HL-60 (cell line): Measurements from ENCODE around the gene POU2F2.

Source experiments
- DNase-seq, 2 experiments: peaks; one replicate each; pipeline ENCODE4 v3.0.0-alpha.2; 2010 to 2020; ENCODE audit warnings: low read depth in 1 of 2, low spot score in 1 of 2
- H3K27ac ChIP-seq: fragments of 250-450 bp; sonication (Bioruptor Pico); replicated peaks from 2 replicates; pipeline ENCODE4 v1.5.1; 2020; ENCODE audit warnings: mild to moderate bottlenecking, moderate library complexity
- H3K27me3 ChIP-seq: fragments of 250-450 bp; sonication (Bioruptor Pico); 2 replicates; pipeline ENCODE4 v1.5.1; 2021; ENCODE audit warnings: mild to moderate bottlenecking, moderate library complexity; ENCODE audit not compliant: insufficient read depth, poor library complexity, severe bottlenecking
- H3K4me3 ChIP-seq: replicated peaks from 2 replicates; pipeline ENCODE4 v1.5.1; 2011; ENCODE audit warnings: mild to moderate bottlenecking, control low read depth, low read length; ENCODE audit not compliant: insufficient read depth
- GABPA ChIP-seq: IDR thresholded peaks from 2 replicates; pipeline ENCODE4 v1.6.1; 2012; ENCODE audit warnings: low read depth
- POLR2AphosphoS5 ChIP-seq: IDR thresholded peaks from 2 replicates; pipeline ENCODE4 v1.6.1; 2012; ENCODE audit warnings: low read depth
- SPI1 ChIP-seq: IDR thresholded peaks from 2 replicates; pipeline ENCODE4 v1.6.1; 2012; ENCODE audit warnings: low read depth, mild to moderate bottlenecking, borderline replicate concordance
- TF ChIP-seq, protein P1 (sequence below): IDR thresholded peaks from 2 replicates; pipeline ENCODE4 v1.6.1; 2012; ENCODE audit warnings: low read depth; ENCODE audit not compliant: insufficient replicate concordance
- TF ChIP-seq, protein P2 (sequence below): IDR thresholded peaks from one replicate; pipeline ENCODE4 v1.5.1; 2011; ENCODE audit warnings: low read length, control low read depth, inconsistent platforms; ENCODE audit not compliant: insufficient read depth

Gene POU2F2

DNA sequence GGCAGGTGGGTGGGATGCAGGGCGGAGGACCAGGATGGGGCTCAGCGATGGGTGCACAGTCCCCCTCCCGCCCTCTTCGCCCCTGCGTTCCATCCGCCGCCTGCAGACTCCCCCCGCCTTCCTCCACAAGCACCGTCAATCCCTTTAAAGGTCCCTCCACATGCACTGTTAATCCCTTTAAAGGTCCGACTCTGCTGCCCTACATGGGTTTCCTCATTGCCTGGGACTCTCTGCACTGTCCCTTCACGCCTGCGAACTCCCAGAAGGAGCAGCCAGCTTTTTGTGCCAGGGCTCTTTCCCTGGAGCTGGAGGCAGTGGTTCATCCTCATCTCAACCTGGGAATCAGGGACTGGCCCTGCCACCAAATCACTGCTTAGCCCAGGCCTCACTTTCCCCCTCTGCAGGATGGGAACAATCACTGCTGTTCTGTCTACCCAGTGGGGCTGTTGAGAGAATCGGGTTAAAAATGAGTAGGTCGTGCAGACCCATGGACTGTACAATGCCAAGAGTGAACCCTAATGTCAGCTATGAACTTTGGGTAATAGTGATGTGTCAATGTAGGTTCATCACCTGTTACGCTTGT is 35.9 kb downstream of the POU2F2 start:
- Histone ChIP-seq H3K27ac (no peak overlapping the region), H3K4me3 (no peak overlapping the region), H3K27me3 (no peaks in the 10 kb centered on the region)
- TF ChIP-seq SPI1 (no peak), GABPA (no peak)
- TF ChIP-seq, protein P1, sequence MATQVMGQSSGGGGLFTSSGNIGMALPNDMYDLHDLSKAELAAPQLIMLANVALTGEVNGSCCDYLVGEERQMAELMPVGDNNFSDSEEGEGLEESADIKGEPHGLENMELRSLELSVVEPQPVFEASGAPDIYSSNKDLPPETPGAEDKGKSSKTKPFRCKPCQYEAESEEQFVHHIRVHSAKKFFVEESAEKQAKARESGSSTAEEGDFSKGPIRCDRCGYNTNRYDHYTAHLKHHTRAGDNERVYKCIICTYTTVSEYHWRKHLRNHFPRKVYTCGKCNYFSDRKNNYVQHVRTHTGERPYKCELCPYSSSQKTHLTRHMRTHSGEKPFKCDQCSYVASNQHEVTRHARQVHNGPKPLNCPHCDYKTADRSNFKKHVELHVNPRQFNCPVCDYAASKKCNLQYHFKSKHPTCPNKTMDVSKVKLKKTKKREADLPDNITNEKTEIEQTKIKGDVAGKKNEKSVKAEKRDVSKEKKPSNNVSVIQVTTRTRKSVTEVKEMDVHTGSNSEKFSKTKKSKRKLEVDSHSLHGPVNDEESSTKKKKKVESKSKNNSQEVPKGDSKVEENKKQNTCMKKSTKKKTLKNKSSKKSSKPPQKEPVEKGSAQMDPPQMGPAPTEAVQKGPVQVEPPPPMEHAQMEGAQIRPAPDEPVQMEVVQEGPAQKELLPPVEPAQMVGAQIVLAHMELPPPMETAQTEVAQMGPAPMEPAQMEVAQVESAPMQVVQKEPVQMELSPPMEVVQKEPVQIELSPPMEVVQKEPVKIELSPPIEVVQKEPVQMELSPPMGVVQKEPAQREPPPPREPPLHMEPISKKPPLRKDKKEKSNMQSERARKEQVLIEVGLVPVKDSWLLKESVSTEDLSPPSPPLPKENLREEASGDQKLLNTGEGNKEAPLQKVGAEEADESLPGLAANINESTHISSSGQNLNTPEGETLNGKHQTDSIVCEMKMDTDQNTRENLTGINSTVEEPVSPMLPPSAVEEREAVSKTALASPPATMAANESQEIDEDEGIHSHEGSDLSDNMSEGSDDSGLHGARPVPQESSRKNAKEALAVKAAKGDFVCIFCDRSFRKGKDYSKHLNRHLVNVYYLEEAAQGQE, result no peak
- no peak for DNase-seq

DNA sequence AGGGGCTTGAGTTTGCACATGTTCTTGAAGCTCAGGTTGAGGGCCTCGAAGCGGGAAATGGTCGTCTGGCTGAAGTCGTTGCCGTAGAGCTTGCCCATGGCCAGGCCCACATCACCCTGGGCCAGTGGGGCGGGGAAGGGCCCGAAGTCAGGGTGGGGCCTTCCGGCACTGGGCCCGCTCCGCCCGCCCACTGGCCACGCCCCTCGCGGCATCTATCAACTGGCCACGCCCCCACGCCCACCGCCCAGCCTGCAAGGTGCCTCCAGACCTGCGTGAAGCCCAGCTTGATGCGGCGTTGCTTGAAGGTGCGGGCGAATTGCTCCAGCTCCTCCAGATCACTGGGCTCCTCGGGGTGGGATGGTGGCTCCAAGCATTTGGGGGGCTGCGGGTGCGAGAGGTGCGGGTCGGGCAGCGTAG is 36.4 kb downstream of the POU2F2 start:
- H3K4me3 ChIP-seq, result no peak overlapping the region
- H3K27me3 ChIP-seq, result no peaks in the 10 kb centered on the region
- H3K27ac ChIP-seq, result no peak overlapping the region
- DNase-seq, result no peak
- no peak for TF ChIP-seq SPI1
- TF ChIP-seq POLR2AphosphoS5, result no peak
- TF ChIP-seq, protein P1, result no peak

DNA sequence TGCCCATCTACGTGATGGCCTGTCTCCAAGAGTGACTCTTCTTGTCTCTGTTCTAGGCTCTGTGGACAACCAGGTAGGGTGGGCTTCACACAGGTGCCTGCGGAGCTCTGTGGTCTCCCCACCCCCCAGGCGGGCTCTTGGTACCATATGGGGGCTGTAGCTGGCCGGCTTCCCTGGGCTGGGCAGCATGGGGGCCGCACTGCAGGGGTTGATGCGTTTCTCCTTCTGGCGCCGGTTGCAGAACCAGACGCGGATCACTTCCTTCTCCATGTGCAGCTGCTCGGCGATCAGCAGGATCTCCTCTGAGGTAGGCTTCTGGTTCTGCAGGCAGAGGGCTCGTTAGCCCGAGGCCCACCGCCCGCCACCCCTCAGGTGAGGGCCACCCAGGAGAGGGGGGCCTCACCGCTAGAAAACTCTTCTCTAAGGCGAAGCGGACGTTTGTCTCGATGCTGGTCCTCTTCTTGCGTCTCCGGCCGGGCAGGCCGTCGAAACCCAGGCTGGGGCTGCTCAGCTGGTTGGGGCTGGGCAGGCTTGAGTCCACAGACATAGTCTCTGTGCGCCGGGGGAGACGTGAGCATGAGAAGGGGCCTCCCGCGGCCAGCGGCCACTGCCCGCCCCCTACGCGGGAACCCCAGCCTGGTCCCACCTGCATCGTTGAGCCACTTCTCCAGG is 37.0 kb downstream of the POU2F2 start:
- Histone ChIP-seq H3K27me3 (no peaks in the 10 kb centered on the region), H3K27ac (no peak overlapping the region), H3K4me3 (no peak overlapping the region)
- no peak for DNase-seq
- TF ChIP-seq POLR2AphosphoS5, result no peak
- TF ChIP-seq, protein P1, result no peak
- TF ChIP-seq SPI1, result no peak
- TF ChIP-seq GABPA, result no peak
- TF ChIP-seq, protein P2, sequence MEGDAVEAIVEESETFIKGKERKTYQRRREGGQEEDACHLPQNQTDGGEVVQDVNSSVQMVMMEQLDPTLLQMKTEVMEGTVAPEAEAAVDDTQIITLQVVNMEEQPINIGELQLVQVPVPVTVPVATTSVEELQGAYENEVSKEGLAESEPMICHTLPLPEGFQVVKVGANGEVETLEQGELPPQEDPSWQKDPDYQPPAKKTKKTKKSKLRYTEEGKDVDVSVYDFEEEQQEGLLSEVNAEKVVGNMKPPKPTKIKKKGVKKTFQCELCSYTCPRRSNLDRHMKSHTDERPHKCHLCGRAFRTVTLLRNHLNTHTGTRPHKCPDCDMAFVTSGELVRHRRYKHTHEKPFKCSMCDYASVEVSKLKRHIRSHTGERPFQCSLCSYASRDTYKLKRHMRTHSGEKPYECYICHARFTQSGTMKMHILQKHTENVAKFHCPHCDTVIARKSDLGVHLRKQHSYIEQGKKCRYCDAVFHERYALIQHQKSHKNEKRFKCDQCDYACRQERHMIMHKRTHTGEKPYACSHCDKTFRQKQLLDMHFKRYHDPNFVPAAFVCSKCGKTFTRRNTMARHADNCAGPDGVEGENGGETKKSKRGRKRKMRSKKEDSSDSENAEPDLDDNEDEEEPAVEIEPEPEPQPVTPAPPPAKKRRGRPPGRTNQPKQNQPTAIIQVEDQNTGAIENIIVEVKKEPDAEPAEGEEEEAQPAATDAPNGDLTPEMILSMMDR, result no peak

DNA sequence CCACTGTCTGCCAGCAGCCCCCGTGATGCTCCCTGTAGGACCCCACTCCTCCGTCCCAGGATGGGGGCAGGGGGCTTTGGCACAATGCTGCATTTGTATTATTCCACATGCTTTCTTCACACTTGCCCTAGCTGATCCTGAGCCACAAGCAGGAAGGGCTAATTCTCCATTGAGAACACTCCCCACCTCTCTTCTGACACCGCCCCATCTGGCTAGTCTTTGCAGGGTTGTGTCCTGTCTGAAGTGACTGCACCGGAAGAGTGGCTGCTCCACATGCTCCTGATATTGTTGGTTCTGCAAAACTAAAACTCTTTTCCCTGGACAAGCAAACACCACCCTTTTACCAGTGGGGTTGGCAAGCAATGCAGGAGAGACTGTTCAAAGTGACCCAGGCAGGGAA is 38.3 kb downstream of the POU2F2 start:
- H3K27ac ChIP-seq, result no peak overlapping the region
- TF ChIP-seq, protein P2, result no peak
- TF ChIP-seq POLR2AphosphoS5 (no peak), GABPA (no peak), SPI1 (no peak)
- TF ChIP-seq, protein P1, result no peak
- no peak for DNase-seq

More for the DNA sequence above, 38.3 kb downstream of the POU2F2 start:
- H3K4me3 ChIP-seq, result no peak overlapping the region
- H3K27me3 ChIP-seq, result no peaks in the 10 kb centered on the region
